Measurements from ENCODE around the gene PRICKLE4.
A peak's percentile ranks its signal among the peaks of the same experiment; 100 is the strongest.

PRICKLE4 gene

DNA sequence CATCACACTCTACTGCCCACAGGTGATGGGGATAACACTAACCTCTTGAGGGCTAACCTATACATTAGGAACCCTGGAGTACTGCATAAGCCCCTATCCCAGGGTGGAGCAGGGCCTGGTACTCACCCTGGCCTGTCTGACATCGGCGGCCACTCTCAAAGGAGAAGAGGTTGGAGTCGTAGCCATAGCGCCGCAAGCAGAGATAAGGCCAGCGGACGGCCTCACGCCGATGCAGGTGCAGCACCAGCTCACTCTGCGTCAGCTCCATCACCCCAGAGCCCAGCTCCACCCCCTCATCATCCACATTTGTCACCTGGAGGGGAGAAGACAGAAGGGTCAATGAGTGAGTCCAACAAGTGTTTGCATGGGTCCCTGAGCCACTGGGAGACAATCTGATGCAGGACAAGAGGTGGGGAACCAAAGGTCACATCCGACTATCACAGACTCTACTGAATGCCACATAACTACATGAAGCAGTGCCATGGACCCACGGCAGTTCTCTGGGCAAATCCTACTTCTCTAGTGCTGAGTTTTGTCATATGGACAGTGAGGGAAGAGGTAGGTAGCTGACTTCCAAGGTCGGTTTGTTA, 5.2 kb upstream of the PRICKLE4 start:
- H3K79me1 ChIP-seq (ENCODE audit: low read length): peaks cover 2% of the 10 kb centered on the region
- no peak overlapping the region for H4K91ac ChIP-seq (ENCODE audit: low read depth, low read length)
- no peak overlapping the region for H3K27ac ChIP-seq (ENCODE audit: low read depth, low read length)
- no peak overlapping the region for H3K9ac ChIP-seq (ENCODE audit: low read length)
- H3K9me3 ChIP-seq (ENCODE audit: insufficient read depth, low read depth, low read length): no peaks in the 10 kb centered on the region
- no peaks in the 10 kb centered on the region for H3K27me3 ChIP-seq (ENCODE audit: insufficient read depth, low read length)
- no peak overlapping the region for H3K14ac ChIP-seq (ENCODE audit: low read length)
- no peak overlapping the region for H2BK12ac ChIP-seq (ENCODE audit: low read length)
- no peak overlapping the region for H3K4me2 ChIP-seq (ENCODE audit: low read length)
- H3K79me2 ChIP-seq (ENCODE audit: control insufficient read depth, insufficient read depth, low read length, poor library complexity): no peaks in the 10 kb centered on the region
- H3K4ac ChIP-seq (ENCODE audit: low read depth, low read length): no peak overlapping the region
- no CpG with 5 or more reads among the region's 13 CpGs for WGBS (ENCODE audit: extremely low coverage, insufficient coverage, insufficient read length)
- H2BK120ac ChIP-seq (ENCODE audit: insufficient read depth, low read length, poor library complexity): no peak overlapping the region
- no peak overlapping the region for H2AFZ ChIP-seq (ENCODE audit: insufficient read depth, low read length, poor library complexity)
- H3K23ac ChIP-seq (ENCODE audit: low read length): no peak overlapping the region
- H3K4me1 ChIP-seq (ENCODE audit: control insufficient read depth in 1 of 2, insufficient read depth in 2 of 2, low read length in 2 of 2): peaks cover 2 to 6% of the 10 kb centered on the region in 2 experiments
- no peak for DNase-seq
- H2AK5ac ChIP-seq (ENCODE audit: low read length): peak overlapping the region; percentile 13
- no peak overlapping the region for H2BK5ac ChIP-seq (ENCODE audit: low read depth, low read length, poor library complexity)
- H4K12ac ChIP-seq (ENCODE audit: low read depth, low read length): no peak overlapping the region
- no peak overlapping the region for H3K18ac ChIP-seq (ENCODE audit: low read length)
- H4K8ac ChIP-seq (ENCODE audit: low read depth, low read length): no peak overlapping the region
- peaks cover 30 to 41% of the 10 kb centered on the region in 2 experiments for H3K36me3 ChIP-seq (ENCODE audit: control insufficient read depth in 1 of 2, insufficient read depth in 2 of 2, low read length in 2 of 2)
- H3K4me3 ChIP-seq (ENCODE audit: low read depth, low read length): peak overlapping the region; percentile 5

DNA sequence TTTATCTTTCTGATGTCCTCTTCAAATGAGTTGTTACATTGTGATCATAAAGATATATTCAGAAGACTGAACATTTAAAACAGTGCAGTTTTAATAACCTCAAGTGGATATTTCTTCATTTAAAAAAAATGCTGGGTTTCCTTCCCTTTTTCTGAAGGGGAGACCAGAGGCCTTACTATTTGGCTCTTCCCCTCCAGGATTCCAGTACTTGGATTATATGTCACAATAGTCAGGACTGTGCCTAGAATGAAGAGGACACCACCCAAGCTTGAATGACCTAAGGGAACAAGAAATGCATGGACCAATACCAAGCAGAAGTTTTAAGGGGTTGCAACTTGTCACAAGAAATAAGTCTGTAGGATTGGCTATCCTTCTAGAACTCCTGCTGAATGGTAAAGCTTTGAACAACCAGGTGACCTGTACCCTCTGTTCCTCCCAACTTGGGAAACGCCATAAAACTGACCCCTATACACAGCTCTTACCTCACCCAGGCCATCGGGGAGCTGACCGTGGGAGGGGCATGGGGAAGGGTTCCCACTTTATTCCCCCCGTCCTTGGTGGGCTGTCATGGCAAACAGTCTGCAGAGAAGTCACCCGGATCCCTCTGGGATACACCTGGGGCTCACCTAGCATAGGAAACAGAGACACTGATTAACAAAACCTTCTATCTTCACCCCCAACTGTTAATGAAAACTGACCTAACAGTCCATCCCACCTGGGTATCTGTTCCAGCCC, 2.9 kb upstream of the PRICKLE4 start:
- Histone ChIP-seq H3K9ac (ENCODE audit: low read length) (no peak overlapping the region), H3K18ac (ENCODE audit: low read length) (peak overlapping the region; percentile 19), H3K27ac (ENCODE audit: low read depth, low read length) (no peak overlapping the region), H3K36me3 (ENCODE audit: control insufficient read depth in 1 of 2, insufficient read depth in 2 of 2, low read length in 2 of 2) (peaks cover 13 to 20% of the 10 kb centered on the region in 2 experiments), H3K27me3 (ENCODE audit: insufficient read depth, low read length) (no peaks in the 10 kb centered on the region), H2BK120ac (ENCODE audit: insufficient read depth, low read length, poor library complexity) (no peak overlapping the region), H3K9me3 (ENCODE audit: insufficient read depth, low read depth, low read length) (no peaks in the 10 kb centered on the region), H3K4me2 (ENCODE audit: low read length) (no peak overlapping the region), H2BK12ac (ENCODE audit: low read length) (no peak overlapping the region), H3K14ac (ENCODE audit: low read length) (no peak overlapping the region), H4K91ac (ENCODE audit: low read depth, low read length) (no peak overlapping the region), H3K79me1 (ENCODE audit: low read length) (peaks cover 2% of the 10 kb centered on the region), H3K4ac (ENCODE audit: low read depth, low read length) (no peak overlapping the region), H3K4me3 (ENCODE audit: low read depth, low read length) (no peak overlapping the region), H2AK5ac (ENCODE audit: low read length) (no peak overlapping the region), H3K23ac (ENCODE audit: low read length) (no peak overlapping the region), H3K4me1 (ENCODE audit: control insufficient read depth in 1 of 2, insufficient read depth in 2 of 2, low read length in 2 of 2) (peaks cover 6 to 12% of the 10 kb centered on the region in 2 experiments), H2BK5ac (ENCODE audit: low read depth, low read length, poor library complexity) (no peak overlapping the region), H4K12ac (ENCODE audit: low read depth, low read length) (no peak overlapping the region), H3K79me2 (ENCODE audit: control insufficient read depth, insufficient read depth, low read length, poor library complexity) (no peaks in the 10 kb centered on the region), H4K8ac (ENCODE audit: low read depth, low read length) (no peak overlapping the region), H2AFZ (ENCODE audit: insufficient read depth, low read length, poor library complexity) (no peak overlapping the region)
- no peak for DNase-seq
- WGBS (ENCODE audit: extremely low coverage, insufficient coverage, insufficient read length): no CpG with 5 or more reads among the region's 5 CpGs

DNA sequence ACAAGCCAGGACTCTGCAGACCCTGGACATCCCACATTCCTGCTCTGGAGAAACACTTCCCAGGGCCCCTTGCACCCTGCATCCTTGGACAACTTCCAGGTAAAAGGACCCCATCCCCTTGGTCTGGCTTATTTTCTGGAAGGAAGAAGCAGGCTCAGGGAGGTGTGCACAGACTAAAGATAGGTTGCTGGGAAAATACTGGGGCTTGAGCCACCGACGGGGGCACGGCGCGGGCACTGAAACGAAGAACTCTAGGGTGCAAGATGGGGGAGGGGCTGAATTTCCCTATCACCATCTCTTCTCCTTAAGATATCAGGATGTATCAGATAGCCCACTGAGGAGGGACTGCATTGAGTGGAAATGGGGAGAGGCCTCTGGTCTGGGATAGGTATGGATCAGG, 1.7 kb upstream of the PRICKLE4 start:
- peak overlapping the region; percentile 90 for H3K4me2 ChIP-seq (ENCODE audit: low read length)
- WGBS (ENCODE audit: extremely low coverage, insufficient coverage, insufficient read length): no CpG with 5 or more reads among the region's 6 CpGs

DNA sequence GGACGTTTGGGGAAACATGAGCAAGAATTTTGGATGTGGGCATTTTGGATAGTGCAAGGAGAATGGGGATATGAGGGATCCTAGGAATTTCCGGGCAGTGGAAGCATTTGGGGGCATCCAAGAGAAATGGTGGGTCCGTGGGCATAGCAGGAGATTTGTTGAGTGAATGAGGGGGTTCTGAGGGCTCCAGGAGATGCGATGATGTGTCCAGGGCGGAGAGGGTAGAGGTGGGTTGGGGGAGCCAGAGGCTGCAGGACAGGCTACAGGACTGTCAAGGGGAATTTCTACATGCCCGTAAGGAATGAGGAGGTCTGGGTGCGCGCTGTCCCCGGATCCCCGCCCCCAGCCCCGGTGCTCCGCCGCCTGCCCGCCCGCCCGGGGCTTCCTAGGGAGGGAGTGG, 1.2 kb upstream of the PRICKLE4 start:
- Histone ChIP-seq H3K4ac (ENCODE audit: low read depth, low read length) (peak overlapping the region; percentile 7), H2BK5ac (ENCODE audit: low read depth, low read length, poor library complexity) (no peak overlapping the region), H3K27ac (ENCODE audit: low read depth, low read length) (no peak overlapping the region), H2AFZ (ENCODE audit: insufficient read depth, low read length, poor library complexity) (peak overlapping the region; percentile 1), H3K27me3 (ENCODE audit: insufficient read depth, low read length) (no peaks in the 10 kb centered on the region), H4K8ac (ENCODE audit: low read depth, low read length) (peak overlapping the region; percentile 17), H3K79me2 (ENCODE audit: control insufficient read depth, insufficient read depth, low read length, poor library complexity) (no peaks in the 10 kb centered on the region), H3K4me3 (ENCODE audit: low read depth, low read length) (peak overlapping the region; percentile 72), H3K14ac (ENCODE audit: low read length) (peak overlapping the region; percentile 29), H3K23ac (ENCODE audit: low read length) (no peak overlapping the region), H3K9me3 (ENCODE audit: insufficient read depth, low read depth, low read length) (no peaks in the 10 kb centered on the region), H3K9ac (ENCODE audit: low read length) (peak overlapping the region; percentile 78), H3K36me3 (ENCODE audit: control insufficient read depth in 1 of 2, insufficient read depth in 2 of 2, low read length in 2 of 2) (peaks cover 11 to 16% of the 10 kb centered on the region in 2 experiments), H2BK120ac (ENCODE audit: insufficient read depth, low read length, poor library complexity) (no peak overlapping the region), H4K91ac (ENCODE audit: low read depth, low read length) (peak overlapping the region; percentile 36), H3K18ac (ENCODE audit: low read length) (peak overlapping the region; percentile 28), H3K4me2 (ENCODE audit: low read length) (peak overlapping the region; percentile 90), H3K79me1 (ENCODE audit: low read length) (peaks cover 2% of the 10 kb centered on the region), H4K12ac (ENCODE audit: low read depth, low read length) (peak overlapping the region; percentile 11), H2AK5ac (ENCODE audit: low read length) (peak overlapping the region; percentile 3), H3K4me1 (ENCODE audit: control insufficient read depth in 1 of 2, insufficient read depth in 2 of 2, low read length in 2 of 2) (peaks cover 6 to 12% of the 10 kb centered on the region in 2 experiments), H2BK12ac (ENCODE audit: low read length) (no peak overlapping the region)
- WGBS (ENCODE audit: extremely low coverage, insufficient coverage, insufficient read length): no CpG with 5 or more reads among the region's 16 CpGs
- no peak for DNase-seq

More for the DNA sequence above, 1.7 kb upstream of the PRICKLE4 start:
- peaks cover 11 to 16% of the 10 kb centered on the region in 2 experiments for H3K36me3 ChIP-seq (ENCODE audit: control insufficient read depth in 1 of 2, insufficient read depth in 2 of 2, low read length in 2 of 2)
- H2BK12ac ChIP-seq (ENCODE audit: low read length): no peak overlapping the region
- H3K23ac ChIP-seq (ENCODE audit: low read length): no peak overlapping the region
- no peak overlapping the region for H3K4ac ChIP-seq (ENCODE audit: low read depth, low read length)
- H3K27me3 ChIP-seq (ENCODE audit: insufficient read depth, low read length): no peaks in the 10 kb centered on the region
- no peaks in the 10 kb centered on the region for H3K79me2 ChIP-seq (ENCODE audit: control insufficient read depth, insufficient read depth, low read length, poor library complexity)
- no peak overlapping the region for H2BK120ac ChIP-seq (ENCODE audit: insufficient read depth, low read length, poor library complexity)
- H3K4me1 ChIP-seq (ENCODE audit: control insufficient read depth in 1 of 2, insufficient read depth in 2 of 2, low read length in 2 of 2): peaks cover 6 to 12% of the 10 kb centered on the region in 2 experiments
- H3K9ac ChIP-seq (ENCODE audit: low read length): no peak overlapping the region
- H2AK5ac ChIP-seq (ENCODE audit: low read length): peak overlapping the region; percentile 3
- no peak overlapping the region for H3K4me3 ChIP-seq (ENCODE audit: low read depth, low read length)
- H2BK5ac ChIP-seq (ENCODE audit: low read depth, low read length, poor library complexity): no peak overlapping the region
- no peak overlapping the region for H4K12ac ChIP-seq (ENCODE audit: low read depth, low read length)
- H4K91ac ChIP-seq (ENCODE audit: low read depth, low read length): no peak overlapping the region
- DNase-seq: no peak
- H4K8ac ChIP-seq (ENCODE audit: low read depth, low read length): peak overlapping the region; percentile 17
- no peaks in the 10 kb centered on the region for H3K9me3 ChIP-seq (ENCODE audit: insufficient read depth, low read depth, low read length)
- H3K79me1 ChIP-seq (ENCODE audit: low read length): peaks cover 2% of the 10 kb centered on the region
- H2AFZ ChIP-seq (ENCODE audit: insufficient read depth, low read length, poor library complexity): no peak overlapping the region
- H3K18ac ChIP-seq (ENCODE audit: low read length): no peak overlapping the region
- H3K14ac ChIP-seq (ENCODE audit: low read length): peak overlapping the region; percentile 29
- no peak overlapping the region for H3K27ac ChIP-seq (ENCODE audit: low read depth, low read length)
